22Rv1 (cell line): ENCODE data around the gene ENTPD6.

Experiments
- CTCF ChIP-seq: fragments of 450-650 bp; IDR thresholded peaks from 2 replicates; pipeline ENCODE4 v1.5.1; 2017; ENCODE audit warnings: mild to moderate bottlenecking
- ZFX ChIP-seq: fragments of 450-650 bp; IDR thresholded peaks from 2 replicates; pipeline ENCODE4 v1.6.1; 2017; ENCODE audit warnings: antibody characterized with exemption, borderline replicate concordance

- TF ChIP-seq CTCF (no peak), ZFX (no peak)
These were observed 1.8 kb downstream of the ENTPD6 start for GRCh38 chr20:25197183-25197869.
